ENCODE data around the gene GRID2. TPM values are rescaled to one million over a fixed set of nuclear protein-coding genes. Genes with fewer than 3 reads are reported as not detected.

GRID2 gene
- total and polyA plus RNA-seq, 4 donors: under 0.01 to 0.02 TPM; not detected in 2

- Histone ChIP-seq H3K4me3 (ENCODE audit: low read depth in 1 of 3, low read length in 3 of 3) (no peak overlapping the region), H3K27ac (ENCODE audit: low read depth in 1 of 2, low read length in 2 of 2) (no peak overlapping the region), H3K4me1 (ENCODE audit: control insufficient read depth in 4 of 4, insufficient read depth in 4 of 4, low read length in 3 of 4) (no peaks in the 10 kb centered on the region), H3K27me3 (ENCODE audit: control insufficient read depth in 4 of 4, insufficient read depth in 4 of 4, low read length in 3 of 4) (no peaks in the 10 kb centered on the region), H3K9me3 (ENCODE audit: control insufficient read depth in 4 of 4, low read length in 3 of 4) (no peaks in the 10 kb centered on the region), H3K9ac (ENCODE audit: low read depth in 1 of 2, low read length in 2 of 2) (no peak overlapping the region), H3K36me3 (ENCODE audit: control insufficient read depth in 4 of 4, insufficient read depth in 3 of 4, low read depth in 1 of 4, low read length in 3 of 4) (no peaks in the 10 kb centered on the region)
- WGBS: 54% methylated on average over 1 of the region's 1 CpG
- no peak for DNase-seq (ENCODE audit: low spot score)
- TF ChIP-seq TAF1 (conservative IDR thresholded peaks at IDR 0.05): no peak
- TF ChIP-seq CTCF (IDR thresholded peaks at IDR 0.05; ENCODE audit: low read depth, low read length, missing input control): no peak
- TF ChIP-seq EGR1 (IDR thresholded peaks at IDR 0.05; ENCODE audit: low read depth in 2 of 2): no peak
- no peak for TF ChIP-seq MAX (IDR thresholded peaks at IDR 0.05)
- no peak for TF ChIP-seq SP1 (IDR thresholded peaks at IDR 0.05)
- no peak for TF ChIP-seq GABPA (IDR thresholded peaks at IDR 0.05 in 1 of 2, conservative IDR thresholded peaks at IDR 0.05 in 1 of 2)
- TF ChIP-seq RXRA (IDR thresholded peaks at IDR 0.05): no peak
- TF ChIP-seq RAD21 (IDR thresholded peaks at IDR 0.05): no peak
- TF ChIP-seq FOXA2 (IDR thresholded peaks at IDR 0.05): no peak
- no peak for TF ChIP-seq JUND (IDR thresholded peaks at IDR 0.05)
- no peak for TF ChIP-seq ZBTB33 (IDR thresholded peaks at IDR 0.05)
- no peak for TF ChIP-seq YY1 (IDR thresholded peaks at IDR 0.05)
- TF ChIP-seq HNF4A (conservative IDR thresholded peaks at IDR 0.05): no peak
- no peak for TF ChIP-seq REST (IDR thresholded peaks at IDR 0.05)
- TF ChIP-seq ATF3 (IDR thresholded peaks at IDR 0.05): no peak
- no peak for TF ChIP-seq NR2F2 (IDR thresholded peaks at IDR 0.05)
- no peak for TF ChIP-seq FOXA1 (IDR thresholded peaks at IDR 0.05)
- no peak for TF ChIP-seq HNF4G (IDR thresholded peaks at IDR 0.05)
These were observed 247.8 kb downstream of the GRID2 start for GRCh38 chr4:92551616-92552015.

All from liver (tissue), 9 donors.